Retina (tissue), 1 donor: Measurements from ENCODE around the gene SRD5A3.

ENCODE experiments used
- DNase-seq: peaks from one replicate; pipeline ENCODE4 v3.0.0-alpha.2; 2016

The SRD5A3 gene

GRCh38 chr4:55409468-55410171, 63.6 kb downstream of the SRD5A3 start:
- no peak for DNase-seq

GRCh38 chr4:55410431-55410830, 64.4 kb downstream of the SRD5A3 start:
- no peak for DNase-seq

GRCh38 chr4:55411621-55412020, 65.6 kb downstream of the SRD5A3 start:
- no peak for DNase-seq

GRCh38 chr4:55416176-55416575, 70.1 kb downstream of the SRD5A3 start:
- DNase-seq: no peak
